DOHH2 (cell line): ENCODE results near the gene ADAMTS2.

Experiments used
- EZH2phosphoT487 ChIP-seq: fragments of 200-600 bp; sonication (generic); IDR thresholded peaks from 2 replicates; pipeline ENCODE4 v1.6.1; 2017; ENCODE audit warnings: borderline replicate concordance, mild to moderate bottlenecking, antibody characterized with exemption, low read length, moderate library complexity, mixed read lengths
- TF ChIP-seq, protein P1 (sequence below): fragments of 200-600 bp; sonication (generic); IDR thresholded peaks from one replicate; pipeline ENCODE4 v1.5.1; 2014; ENCODE audit warnings: antibody characterized with exemption, mild to moderate bottlenecking, low read depth, low read length; ENCODE audit not compliant: poor library complexity, severe bottlenecking

DNA sequence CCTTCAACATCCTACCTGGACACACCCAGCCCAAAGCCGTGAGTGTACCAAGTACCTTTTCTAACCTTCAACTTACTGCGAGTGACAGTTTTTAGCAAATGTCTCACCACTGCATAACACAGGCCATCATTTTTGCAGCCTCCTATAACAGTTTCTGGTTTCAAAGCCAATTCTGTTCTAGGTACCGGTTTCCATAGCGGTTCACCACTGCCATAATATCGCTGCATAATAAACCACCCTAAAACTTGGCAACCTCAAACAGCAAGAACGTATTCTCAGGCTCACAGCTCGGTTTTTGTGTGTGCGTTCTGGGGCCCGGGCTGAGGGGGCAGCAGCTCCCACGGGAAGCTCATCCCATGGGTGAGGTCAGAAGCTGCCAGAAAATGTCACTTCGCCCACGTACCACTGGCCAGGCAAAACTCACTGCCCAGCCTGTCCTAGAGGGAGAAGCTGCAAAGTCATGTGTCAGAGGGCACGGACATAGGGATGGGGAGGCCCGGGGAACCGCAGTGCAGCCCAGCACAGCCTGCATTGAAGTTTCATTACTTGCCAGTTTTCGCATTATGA, 15.9 kb upstream of the ADAMTS2 start:
- TF ChIP-seq, protein P1, sequence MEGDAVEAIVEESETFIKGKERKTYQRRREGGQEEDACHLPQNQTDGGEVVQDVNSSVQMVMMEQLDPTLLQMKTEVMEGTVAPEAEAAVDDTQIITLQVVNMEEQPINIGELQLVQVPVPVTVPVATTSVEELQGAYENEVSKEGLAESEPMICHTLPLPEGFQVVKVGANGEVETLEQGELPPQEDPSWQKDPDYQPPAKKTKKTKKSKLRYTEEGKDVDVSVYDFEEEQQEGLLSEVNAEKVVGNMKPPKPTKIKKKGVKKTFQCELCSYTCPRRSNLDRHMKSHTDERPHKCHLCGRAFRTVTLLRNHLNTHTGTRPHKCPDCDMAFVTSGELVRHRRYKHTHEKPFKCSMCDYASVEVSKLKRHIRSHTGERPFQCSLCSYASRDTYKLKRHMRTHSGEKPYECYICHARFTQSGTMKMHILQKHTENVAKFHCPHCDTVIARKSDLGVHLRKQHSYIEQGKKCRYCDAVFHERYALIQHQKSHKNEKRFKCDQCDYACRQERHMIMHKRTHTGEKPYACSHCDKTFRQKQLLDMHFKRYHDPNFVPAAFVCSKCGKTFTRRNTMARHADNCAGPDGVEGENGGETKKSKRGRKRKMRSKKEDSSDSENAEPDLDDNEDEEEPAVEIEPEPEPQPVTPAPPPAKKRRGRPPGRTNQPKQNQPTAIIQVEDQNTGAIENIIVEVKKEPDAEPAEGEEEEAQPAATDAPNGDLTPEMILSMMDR, result no peak
- TF ChIP-seq EZH2phosphoT487, result no peak
